Gastroesophageal sphincter (tissue), 3 donors: ENCODE measurements around the gene RIC3.

Experiments used
- POLR2AphosphoS5 ChIP-seq: sonication (generic); formaldehyde crosslinking; IDR thresholded peaks from one replicate; pipeline ENCODE4 v1.6.1; 2017; ENCODE audit warnings: antibody characterized with exemption
- TF ChIP-seq, protein P1 (sequence below), 4 experiments: fragments of 200-600 bp in 2 of 4; fragments of 450-650 bp in 2 of 4; sonication (generic) in 1 of 4; IDR thresholded peaks; one replicate each; pipeline ENCODE4 v1.5.1; 2017 to 2019; ENCODE audit warnings: antibody characterized with exemption in 4 of 4, mild to moderate bottlenecking in 2 of 4, moderate library complexity in 2 of 4

DNA sequence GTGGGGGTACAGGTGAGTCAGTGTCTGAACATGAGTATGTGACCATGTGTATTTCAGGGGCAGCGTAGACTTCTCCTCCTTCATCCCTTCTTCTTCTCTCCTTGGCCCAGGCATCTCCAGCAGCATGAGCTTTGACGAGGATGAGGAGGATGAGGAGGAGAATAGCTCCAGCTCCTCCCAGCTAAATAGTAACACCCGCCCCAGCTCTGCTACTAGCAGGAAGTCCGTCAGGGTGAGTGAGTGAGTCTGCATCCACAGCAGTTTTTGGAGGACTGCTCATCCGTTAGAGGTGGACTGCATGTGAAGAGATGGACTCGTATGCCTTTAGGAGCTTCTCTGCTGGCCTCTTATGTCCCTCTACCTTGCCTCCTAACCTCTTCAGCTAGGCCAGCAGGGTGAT, 72.2 kb downstream of the RIC3 start:
- TF ChIP-seq, protein P1, sequence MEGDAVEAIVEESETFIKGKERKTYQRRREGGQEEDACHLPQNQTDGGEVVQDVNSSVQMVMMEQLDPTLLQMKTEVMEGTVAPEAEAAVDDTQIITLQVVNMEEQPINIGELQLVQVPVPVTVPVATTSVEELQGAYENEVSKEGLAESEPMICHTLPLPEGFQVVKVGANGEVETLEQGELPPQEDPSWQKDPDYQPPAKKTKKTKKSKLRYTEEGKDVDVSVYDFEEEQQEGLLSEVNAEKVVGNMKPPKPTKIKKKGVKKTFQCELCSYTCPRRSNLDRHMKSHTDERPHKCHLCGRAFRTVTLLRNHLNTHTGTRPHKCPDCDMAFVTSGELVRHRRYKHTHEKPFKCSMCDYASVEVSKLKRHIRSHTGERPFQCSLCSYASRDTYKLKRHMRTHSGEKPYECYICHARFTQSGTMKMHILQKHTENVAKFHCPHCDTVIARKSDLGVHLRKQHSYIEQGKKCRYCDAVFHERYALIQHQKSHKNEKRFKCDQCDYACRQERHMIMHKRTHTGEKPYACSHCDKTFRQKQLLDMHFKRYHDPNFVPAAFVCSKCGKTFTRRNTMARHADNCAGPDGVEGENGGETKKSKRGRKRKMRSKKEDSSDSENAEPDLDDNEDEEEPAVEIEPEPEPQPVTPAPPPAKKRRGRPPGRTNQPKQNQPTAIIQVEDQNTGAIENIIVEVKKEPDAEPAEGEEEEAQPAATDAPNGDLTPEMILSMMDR (IDR thresholded peaks at IDR 0.05) = no peak
- no peak for TF ChIP-seq POLR2AphosphoS5
